Endodermal cell (in vitro differentiated cells): ENCODE measurements around the gene EMCN. TPM values are rescaled to one million over a fixed set of nuclear protein-coding genes. Genes with fewer than 3 reads are reported as not detected.

ENCODE experiments used
- DNase-seq: peaks from one replicate; pipeline ENCODE4 v3.0.0-alpha.2; 2017
- H3K27ac ChIP-seq: 2 replicates; pipeline ENCODE4 v1.5.1; 2013; ENCODE audit warnings: mild to moderate bottlenecking, low read depth, low read length, moderate library complexity
- H3K27me3 ChIP-seq: 2 replicates; pipeline ENCODE4 v1.6.1; 2013; ENCODE audit warnings: mild to moderate bottlenecking, low read length, moderate library complexity; ENCODE audit not compliant: insufficient read depth, control insufficient read depth, poor library complexity, severe bottlenecking
- H3K36me3 ChIP-seq: 2 replicates; pipeline ENCODE4 v1.7.0; 2013; ENCODE audit warnings: mild to moderate bottlenecking, low read length, moderate library complexity; ENCODE audit not compliant: control insufficient read depth, insufficient read depth
- H3K4me1 ChIP-seq: one replicate; pipeline ENCODE4 v1.7.0; 2013; ENCODE audit warnings: low read length; ENCODE audit not compliant: control insufficient read depth, insufficient read depth
- H3K4me3 ChIP-seq: 2 replicates; pipeline ENCODE4 v1.5.1; 2013; ENCODE audit warnings: mild to moderate bottlenecking, low read length, moderate library complexity
- H3K9ac ChIP-seq: 2 replicates; pipeline ENCODE4 v1.6.1; 2013; ENCODE audit warnings: mild to moderate bottlenecking, low read length, moderate library complexity; ENCODE audit not compliant: poor library complexity, severe bottlenecking; ENCODE audit errors: extremely low read depth
- H3K9me3 ChIP-seq: 2 replicates; pipeline ENCODE4 v1.6.1; 2013; ENCODE audit warnings: mild to moderate bottlenecking, low read length, moderate library complexity; ENCODE audit not compliant: control insufficient read depth
- H3K27ac Mint-ChIP-seq: 2 replicates; pipeline ENCODE4 v1.8.0; 2020; ENCODE audit warnings: mixed read lengths
- H3K27me3 Mint-ChIP-seq: 2 replicates; pipeline ENCODE4 v1.8.0; 2021; ENCODE audit warnings: mild to moderate bottlenecking, mixed read lengths; ENCODE audit not compliant: insufficient read depth
- H3K36me3 Mint-ChIP-seq: 2 replicates; pipeline ENCODE4 v1.8.0; 2020; ENCODE audit warnings: low read depth, mixed read lengths
- H3K4me1 Mint-ChIP-seq: 2 replicates; pipeline ENCODE4 v1.8.0; 2020; ENCODE audit warnings: mixed read lengths
- H3K4me3 Mint-ChIP-seq: 2 replicates; pipeline ENCODE4 v1.8.0; 2020; ENCODE audit warnings: mild to moderate bottlenecking, moderate library complexity, mixed read lengths
- H3K9me3 Mint-ChIP-seq: 2 replicates; pipeline ENCODE4 v1.8.0; 2020; ENCODE audit warnings: mild to moderate bottlenecking, mixed read lengths
- CTCF ChIP-seq: fragments of 200-600 bp; sonication (generic); conservative IDR thresholded peaks from 2 replicates; pipeline ENCODE4 v1.5.0; 2021; ENCODE audit warnings: antibody characterized with exemption, mild to moderate bottlenecking
- WGBS, 2 experiments: methylation state at CpG; one replicate each; pipeline versions ENCODE4 v1.1.5 to v1.1.7; 2013; ENCODE audit warnings: missing lambda C conversion rate in 2 of 2, mixed read lengths in 1 of 2; ENCODE audit not compliant: insufficient coverage in 1 of 2, insufficient read length in 1 of 2; 5-methylcytosine and 5-hydroxymethylcytosine counted together
- long read RNA-seq, 4 experiments: library from polyadenylated mRNA in 2 of 4; library from RNA in 1 of 4; library from capped mRNA in 1 of 4; stranded (forward) in 3 of 4; unstranded in 1 of 4; transcript quantifications; one replicate each; pipeline ENCODE4 v2.0.0, GENCODE V29; 2020 to 2021; ENCODE audit warnings: inconsistent platforms in 1 of 4
- polyA plus RNA-seq, 2 experiments: library from polyadenylated mRNA; stranded (reverse); fragments of 50-300 nt; gene quantifications; one replicate each; pipeline ENCODE4 v1.2.3, GENCODE V29; 2013
- total RNA-seq, 2 donors: library from RNA; stranded (reverse); fragmentation: NEBNext Ultra II Directional in 1 of 2; extraction: Animal tissue kit (Norgen Biotek cat#: 25700) in 1 of 2; gene quantifications; 2 replicates in 1 of 2; 3 replicates in 1 of 2; pipeline ENCODE4 v1.2.1, GENCODE V29; 2021

EMCN gene, protein sequence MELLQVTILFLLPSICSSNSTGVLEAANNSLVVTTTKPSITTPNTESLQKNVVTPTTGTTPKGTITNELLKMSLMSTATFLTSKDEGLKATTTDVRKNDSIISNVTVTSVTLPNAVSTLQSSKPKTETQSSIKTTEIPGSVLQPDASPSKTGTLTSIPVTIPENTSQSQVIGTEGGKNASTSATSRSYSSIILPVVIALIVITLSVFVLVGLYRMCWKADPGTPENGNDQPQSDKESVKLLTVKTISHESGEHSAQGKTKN
- not detected for total RNA-seq
- not detected for polyA plus RNA-seq (2013, experiment 1 of 2)
- not detected for polyA plus RNA-seq (2013, experiment 2 of 2)
- long read RNA-seq, experiment 1: 0 reads
- long read RNA-seq, experiment 2: 0 reads
- long read RNA-seq, experiment 3: 0 reads
- long read RNA-seq, experiment 4: 0 reads

DNA sequence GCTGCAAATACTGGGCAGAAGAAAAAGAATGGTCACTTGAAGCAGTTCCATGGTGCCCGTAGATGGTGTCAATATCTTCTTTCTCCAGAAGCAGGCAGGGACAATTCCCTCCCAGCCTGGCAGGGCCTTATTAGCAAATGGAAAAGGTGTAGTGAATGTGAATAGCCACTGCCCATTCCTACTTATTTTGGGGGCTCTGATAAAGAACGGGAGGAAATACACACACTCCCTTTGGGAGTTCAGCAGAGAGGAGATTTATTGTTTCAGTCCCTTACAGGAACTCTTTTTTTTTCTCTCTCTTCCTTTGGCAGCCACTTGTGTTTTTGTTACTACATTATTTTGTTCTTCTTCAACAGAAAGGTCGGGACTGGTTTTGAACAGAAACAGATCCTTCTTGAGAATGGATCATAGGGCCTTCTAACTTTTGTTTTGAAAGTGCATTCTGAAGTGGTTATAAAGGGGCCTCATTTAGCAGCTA lies at the start of gene EMCN:
EMCN (minus strand) TSS at position 159 of the 478 bp plus-strand sequence; CDS start at position 51, 108 bp downstream.
- 82 to 85% methylated on average over 2 to 3 of the region's 3 CpGs for WGBS, 2 experiments
- DNase-seq: no peak
- Mint-ChIP-seq H3K4me3 (no peak within 1 kb of the TSS), H3K27me3 (no peaks in the 10 kb centered on the region), H3K27ac (no peak within 1 kb of the TSS), H3K4me1 (peaks cover 4% of the 10 kb centered on the region), H3K36me3 (no peaks in the 10 kb centered on the region), H3K9me3 (no peaks in the 10 kb centered on the region)
- Histone ChIP-seq H3K9ac (no peak within 1 kb of the TSS), H3K9me3 (no peaks in the 10 kb centered on the region), H3K36me3 (no peaks in the 10 kb centered on the region), H3K4me1 (no peaks in the 10 kb centered on the region), H3K4me3 (no peak within 1 kb of the TSS), H3K27ac (no peak within 1 kb of the TSS), H3K27me3 (no peaks in the 10 kb centered on the region)
- no peak for TF ChIP-seq CTCF

DNA sequence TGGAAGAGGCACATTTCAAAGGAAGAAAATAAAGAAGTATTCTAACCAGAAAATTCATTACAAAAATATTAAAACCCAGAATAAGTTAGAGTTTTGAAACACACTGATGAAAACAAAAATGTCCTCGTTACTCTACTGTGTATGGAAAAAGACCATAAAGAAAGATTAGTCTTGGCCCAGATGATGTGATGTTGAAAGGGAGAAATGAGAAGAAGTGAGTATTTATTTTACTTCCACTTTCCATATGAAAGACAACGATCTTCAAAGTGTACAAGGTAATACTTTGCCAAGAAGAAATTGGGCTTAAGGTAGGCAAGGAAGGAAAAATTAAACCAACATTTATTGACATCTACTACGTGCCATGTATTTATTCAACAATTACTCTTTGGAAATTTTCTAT lies 48.6 kb upstream of the EMCN start:
- no peaks in the 10 kb centered on the region for H3K4me1 Mint-ChIP-seq
- H3K36me3 Mint-ChIP-seq: no peaks in the 10 kb centered on the region
- no peak overlapping the region for H3K27ac Mint-ChIP-seq
- Histone ChIP-seq H3K9me3 (no peaks in the 10 kb centered on the region), H3K4me3 (no peak overlapping the region), H3K27me3 (no peaks in the 10 kb centered on the region), H3K27ac (no peak overlapping the region), H3K4me1 (no peaks in the 10 kb centered on the region), H3K9ac (no peak overlapping the region), H3K36me3 (no peaks in the 10 kb centered on the region)
- TF ChIP-seq CTCF: no peak
- H3K27me3 Mint-ChIP-seq: no peaks in the 10 kb centered on the region
- no peak for DNase-seq
- 100% methylated on average over 1 to 3 of the region's 3 CpGs for WGBS, 2 experiments
- peaks cover 2% of the 10 kb centered on the region for H3K9me3 Mint-ChIP-seq
- H3K4me3 Mint-ChIP-seq: no peak overlapping the region

- peaks cover 7% of the 10 kb centered on the region for H3K9me3 ChIP-seq
- H3K27me3 Mint-ChIP-seq: no peaks in the 10 kb centered on the region
- no peak overlapping the region for H3K4me3 Mint-ChIP-seq
These were observed 39.5 kb upstream of the EMCN start for GRCh38 chr4:100557306-100557705.

More at GRCh38 chr4:100557306-100557705, 39.5 kb upstream of the EMCN start:
- H3K4me1 Mint-ChIP-seq: peaks cover 3% of the 10 kb centered on the region
- TF ChIP-seq CTCF: no peak
- no peak for DNase-seq
- Histone ChIP-seq H3K4me3 (no peak overlapping the region), H3K4me1 (no peaks in the 10 kb centered on the region), H3K36me3 (no peaks in the 10 kb centered on the region), H3K27ac (no peak overlapping the region), H3K9ac (no peak overlapping the region), H3K27me3 (no peaks in the 10 kb centered on the region)
- no peak overlapping the region for H3K27ac Mint-ChIP-seq
- WGBS, 2 experiments: no CpG with 5 or more reads among the region's 2 CpGs
- no peaks in the 10 kb centered on the region for H3K9me3 Mint-ChIP-seq
- no peaks in the 10 kb centered on the region for H3K36me3 Mint-ChIP-seq
